GM12892 (cell line): ENCODE results near the gene LYPD6B.

ENCODE experiments used
- POLR2A ChIP-seq: IDR thresholded peaks from 2 replicates; pipeline ENCODE4 v1.6.1; 2011; ENCODE audit warnings: low read depth, low read length, control low read depth
- POLR2AphosphoS5 ChIP-seq: IDR thresholded peaks from 2 replicates; pipeline ENCODE4 v1.6.1; 2011; ENCODE audit warnings: low read depth, low read length, control low read depth
- TAF1 ChIP-seq: IDR thresholded peaks from 2 replicates; pipeline ENCODE4 v1.6.1; 2011; ENCODE audit warnings: low read depth, mild to moderate bottlenecking, control low read depth, low read length, borderline replicate concordance

DNA sequence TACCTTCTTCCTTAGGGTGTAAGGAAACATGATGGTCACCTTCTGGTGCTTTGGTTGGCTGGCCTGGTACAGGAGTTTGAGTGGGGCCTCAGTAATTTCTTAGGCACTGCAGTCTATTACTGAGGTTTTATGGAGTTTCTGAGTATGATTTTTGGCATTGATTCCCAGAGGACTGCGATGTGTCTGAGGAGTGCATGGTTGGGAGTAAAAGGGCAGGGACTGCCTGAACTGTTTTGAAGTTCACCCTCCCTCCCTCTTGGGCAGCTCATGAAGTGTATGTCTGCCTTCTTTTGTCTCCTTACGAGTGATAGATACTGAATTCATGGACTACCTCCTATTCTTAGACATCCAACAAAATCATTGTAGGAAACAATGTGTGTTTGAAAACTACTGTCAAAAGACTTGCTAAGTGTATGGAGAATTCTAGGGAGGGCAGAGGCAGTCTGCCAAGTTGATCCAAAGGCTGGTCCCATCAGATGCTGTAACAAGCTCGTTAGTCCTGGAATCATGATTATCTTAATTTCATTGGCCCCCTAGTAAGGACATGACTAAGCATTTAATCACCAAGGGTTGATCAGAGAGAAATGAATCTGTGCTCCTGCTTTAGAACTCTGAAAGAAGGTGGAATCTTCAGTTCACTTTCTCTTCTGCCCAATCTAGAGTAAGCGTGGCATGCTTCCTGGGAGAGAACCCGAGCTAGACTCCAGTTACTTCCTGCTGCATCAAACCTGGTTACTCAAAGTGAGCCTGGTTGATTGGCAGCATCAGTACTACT lies 26.5 kb downstream of the LYPD6B start:
- no peak for TF ChIP-seq POLR2A
- TF ChIP-seq POLR2AphosphoS5: no peak
- TF ChIP-seq TAF1: no peak
